SK-N-SH (cell line): ENCODE data around the gene CYP11A1. TPM values are rescaled to one million over a fixed set of nuclear protein-coding genes. Genes with fewer than 3 reads are reported as not detected.

Source experiments
- CTCF ChIA-PET: fragments of 300-600, 350-600 bp; formaldehyde crosslinking; extraction: SDS; loops from one replicate; lab custom pipeline; 2021; lab: Yijun Ruan, JAX
- POLR2A ChIA-PET: fragments of 350-600 bp; sonication (Branson Sonifier 250); formaldehyde crosslinking; extraction: SDS; loops from one replicate; lab custom pipeline; 2020; ENCODE audit warnings: antibody characterized with exemption, inconsistent platforms; lab: Yijun Ruan, JAX
- DNase-seq: peaks from one replicate; pipeline ENCODE4 v3.0.0; 2012
- H2AFZ ChIP-seq: fragments of 200-600 bp; sonication (generic); 2 replicates; pipeline ENCODE4 v1.8.1; 2016; ENCODE audit warnings: antibody characterized with exemption, mild to moderate bottlenecking, low read depth
- H3F3A ChIP-seq: fragments of 200-600 bp; sonication (generic); replicated peaks from 2 replicates; pipeline ENCODE3; 2016; ENCODE audit warnings: antibody characterized with exemption, mild to moderate bottlenecking; ENCODE audit not compliant: insufficient read depth
- H3K27ac ChIP-seq, 2 experiments: fragments of 200-500 bp in 1 of 2; fragments of 200-600 bp in 1 of 2; sonication (Bioruptor generic) in 1 of 2; sonication (generic), shearing (Covaris generic) in 1 of 2; 2 replicates each; pipeline versions ENCODE4 v1.5.1 to v1.6.1; 2014 to 2016; ENCODE audit warnings: low read depth in 2 of 2, inconsistent platforms in 1 of 2, low read length in 1 of 2, mild to moderate bottlenecking in 1 of 2, mixed read lengths in 1 of 2
- H3K27me3 ChIP-seq: fragments of 200-600 bp; sonication (generic), shearing (Covaris generic); 2 replicates; pipeline ENCODE4 v1.6.1; 2016; ENCODE audit warnings: mixed run types; ENCODE audit not compliant: insufficient read depth
- H3K36me3 ChIP-seq, 2 experiments: fragments of 200-500 bp in 1 of 2; fragments of 200-600 bp in 1 of 2; sonication (Bioruptor generic) in 1 of 2; sonication (generic) in 1 of 2; replicated peaks in 1 of 2; 2 replicates each; pipeline versions ENCODE3 to v1.5.1; 2014 to 2016; ENCODE audit warnings: low read length in 1 of 2, mild to moderate bottlenecking in 1 of 2; ENCODE audit not compliant: insufficient read depth in 2 of 2, control insufficient read depth in 1 of 2
- H3K4me1 ChIP-seq, 2 experiments: fragments of 200-500 bp in 1 of 2; fragments of 200-600 bp in 1 of 2; sonication (Bioruptor generic) in 1 of 2; sonication (generic), shearing (Covaris generic) in 1 of 2; 2 replicates each; pipeline versions ENCODE4 v1.5.1 to v1.6.1; 2014 to 2016; ENCODE audit warnings: low read depth in 1 of 2, low read length in 1 of 2, mixed run types in 1 of 2; ENCODE audit not compliant: insufficient read depth in 2 of 2, control insufficient read depth in 1 of 2
- H3K4me2 ChIP-seq: fragments of 200-600 bp; sonication (generic), shearing (Covaris generic); 2 replicates; pipeline ENCODE4 v1.6.1; 2017; ENCODE audit warnings: mixed run types
- H3K4me3 ChIP-seq, 2 experiments: fragments of 200-500 bp in 1 of 2; fragments of 200-600 bp in 1 of 2; sonication (Bioruptor generic) in 1 of 2; sonication (generic), shearing (Covaris generic) in 1 of 2; 2 replicates each; pipeline versions ENCODE4 v1.5.1 to v1.8.1; 2014 to 2016; ENCODE audit warnings: low read depth in 2 of 2, inconsistent platforms in 1 of 2, low read length in 1 of 2, mild to moderate bottlenecking in 1 of 2, mixed read lengths in 1 of 2, moderate library complexity in 1 of 2
- H3K79me2 ChIP-seq: fragments of 200-600 bp; sonication (generic); 2 replicates; pipeline ENCODE4 v1.8.1; 2017; ENCODE audit warnings: mild to moderate bottlenecking; ENCODE audit not compliant: insufficient read depth
- H3K9ac ChIP-seq: fragments of 200-600 bp; sonication (generic); 2 replicates; pipeline ENCODE4 v1.6.1; 2017; ENCODE audit warnings: mixed run types
- H3K9me2 ChIP-seq: fragments of 200-600 bp; sonication (generic); 2 replicates; pipeline ENCODE4 v1.6.1; 2017; ENCODE audit warnings: mixed run types
- H3K9me3 ChIP-seq: fragments of 200-600 bp; sonication (generic); 2 replicates; pipeline ENCODE4 v1.6.1; 2017; ENCODE audit warnings: mixed run types, mild to moderate bottlenecking, moderate library complexity
- H4K20me1 ChIP-seq: fragments of 200-600 bp; sonication (generic); 2 replicates; pipeline ENCODE4 v1.6.1; 2017; ENCODE audit warnings: mild to moderate bottlenecking, mixed run types; ENCODE audit not compliant: insufficient read depth
- EP300 ChIP-seq, 2 experiments: IDR thresholded peaks; 2 replicates each; pipeline versions ENCODE4 v1.4.0 to v1.6.1; 2012; ENCODE audit warnings: borderline replicate concordance in 1 of 2, low read depth in 1 of 2, low read length in 1 of 2
- EZH2phosphoT487 ChIP-seq: fragments of 200-600 bp; sonication (generic); IDR thresholded peaks from 2 replicates; pipeline ENCODE4 v1.6.1; 2017; ENCODE audit warnings: low read depth, mixed run types, mild to moderate bottlenecking, antibody characterized with exemption, moderate library complexity, borderline replicate concordance
- FOXJ3 ChIP-seq: sonication (generic); formaldehyde crosslinking; IDR thresholded peaks from 2 replicates; pipeline ENCODE4 v1.5.1; 2020; ENCODE audit warnings: mild to moderate bottlenecking, missing genetic modification reagents
- MEF2A ChIP-seq: IDR thresholded peaks from 2 replicates; pipeline ENCODE4 v1.4.0; 2012; ENCODE audit warnings: low read depth, borderline replicate concordance
- NFIC ChIP-seq: IDR thresholded peaks from 2 replicates; pipeline ENCODE4 v1.4.0; 2012; ENCODE audit warnings: borderline replicate concordance
- RAD21 ChIP-seq: IDR thresholded peaks from 2 replicates; pipeline ENCODE4 v1.6.1; 2012; ENCODE audit warnings: mild to moderate bottlenecking, low read length
- RCOR1 ChIP-seq: fragments of 150-350 bp; IDR thresholded peaks from 2 replicates; pipeline ENCODE4 v1.6.1; 2017; ENCODE audit warnings: antibody characterized with exemption, low read length
- RFX5 ChIP-seq: IDR thresholded peaks from 2 replicates; pipeline ENCODE4 v1.6.1; 2012; ENCODE audit warnings: mild to moderate bottlenecking, improper control_type of control experiment, low read length
- SMC3 ChIP-seq: IDR thresholded peaks from 2 replicates; pipeline ENCODE4 v1.6.1; 2012; ENCODE audit warnings: low read depth, low read length, improper control_type of control experiment
- TAF1 ChIP-seq: IDR thresholded peaks from 2 replicates; pipeline ENCODE4 v1.6.1; 2012; ENCODE audit warnings: low read depth, mild to moderate bottlenecking, low read length, moderate library complexity, borderline replicate concordance
- USF1 ChIP-seq: IDR thresholded peaks from 2 replicates; pipeline ENCODE4 v1.4.0; 2012; ENCODE audit warnings: low read depth, borderline replicate concordance
- USF2 ChIP-seq: fragments of 150-350 bp; IDR thresholded peaks from 2 replicates; pipeline ENCODE4 v1.6.1; 2017; ENCODE audit warnings: antibody characterized with exemption, low read length, low read depth, borderline replicate concordance
- ZBTB33 ChIP-seq: IDR thresholded peaks from 2 replicates; pipeline ENCODE4 v1.4.0; 2012; ENCODE audit warnings: low read depth, borderline replicate concordance
- WGBS: methylation state at CpG from one replicate; pipeline ENCODE4 v1.1.6; 2017; ENCODE audit warnings: low lambda C conversion rate; 5-methylcytosine and 5-hydroxymethylcytosine counted together
- polyA plus RNA-seq, 3 experiments: library from polyadenylated mRNA; depleted of rRNA; stranded (reverse); fragments of >200 nt; gene quantifications; 2 replicates each; pipeline ENCODE4 v1.2.3, GENCODE V29; 2012

CYP11A1 gene
- polyA plus RNA-seq, 1 of the 3 experiments (the other 2 are of a cell fraction) = 0.08 TPM

- no peak for TF ChIP-seq ZBTB33
Measured at GRCh38 chr15:74304431-74304830, 63.0 kb downstream of the CYP11A1 start (continued).

GRCh38 chr15:74303741-74304309 is 63.6 kb downstream of the CYP11A1 start:
- H3K79me2 ChIP-seq = no peaks in the 10 kb centered on the region
- no peaks in the 10 kb centered on the region for H3K9me2 ChIP-seq
- ChIA-PET POLR2A (interaction anchor here (0.6 to 1.5 kb wide), 7 partner anchors 10 to 111 kb away, joined by 3 to 7 read pairs (median 3); no protein-coding TSS in a partner anchor), CTCF (interaction anchor here (0.8 to 7.2 kb wide), 30 partner anchors 9 to 353 kb away, joined by 3 to 69 read pairs (median 5); partner anchors contain the start of genes ISLR2 and STRA6)
- peaks cover 0 to 59% of the 10 kb centered on the region in 2 experiments; a peak in 2 of 4 replicates for H3K4me1 ChIP-seq
- H3K4me3 ChIP-seq = no peak overlapping the region
- H3F3A ChIP-seq = no peaks in the 10 kb centered on the region
- no peak for TF ChIP-seq TAF1
- TF ChIP-seq RCOR1 = no peak
- TF ChIP-seq USF1 = no peak
- TF ChIP-seq MEF2A = no peak
- no peak for TF ChIP-seq EP300 (IDR thresholded peaks at IDR 0.05; ENCODE audit: borderline replicate concordance in 1 of 2, low read depth in 1 of 2, low read length in 1 of 2)
- TF ChIP-seq USF2 = no peak
- no peak for TF ChIP-seq FOXJ3 (CRISPR knock-in tag)
- TF ChIP-seq SMC3 = no peak
- no peak for TF ChIP-seq RAD21
- no peak for TF ChIP-seq EZH2phosphoT487
- TF ChIP-seq ZBTB33 = no peak
- TF ChIP-seq RFX5 = no peak
- TF ChIP-seq NFIC = no peak
- no peaks in the 10 kb centered on the region for H3K27me3 ChIP-seq
- H3K4me2 ChIP-seq = no peak overlapping the region
- H2AFZ ChIP-seq = no peak overlapping the region
- 65% methylated on average over 6 of the region's 6 CpGs for WGBS
- no peaks in the 10 kb centered on the region for H4K20me1 ChIP-seq
- no peak overlapping the region for H3K9ac ChIP-seq
- H3K9me3 ChIP-seq = no peaks in the 10 kb centered on the region
- no peaks in the 10 kb centered on the region for H3K36me3 ChIP-seq
- peak overlapping the region in 1 of 2 experiments; percentile 95; a peak in 2 of 4 replicates for H3K27ac ChIP-seq
- no peak for DNase-seq
